Mucosa of descending colon (tissue), 3 donors: ENCODE data around the gene HOXD10. TPM values are rescaled to one million over a fixed set of nuclear protein-coding genes. Genes with fewer than 3 reads are reported as not detected.

Source experiments
- ATAC-seq: fragments of 200-7000 bp; cut with Tn5 transposase; one replicate; pipeline ENCODE4 v1.9.1; 2020; ENCODE audit warnings: mild to moderate bottlenecking, moderate library complexity
- DNase-seq, 3 donors: peaks; one replicate each; pipeline ENCODE4 v3.0.0-alpha.2; 2020
- H3K36me3 ChIP-seq: fragments of 200-600 bp; one replicate; pipeline ENCODE4 v1.8.0; 2021; ENCODE audit warnings: low read depth, mild to moderate bottlenecking
- H3K4me1 ChIP-seq: fragments of 200-600 bp; one replicate; pipeline ENCODE4 v1.8.0; 2021; ENCODE audit warnings: low read depth, mild to moderate bottlenecking
- H3K4me3 ChIP-seq: fragments of 200-600 bp; one replicate; pipeline ENCODE4 v1.8.0; 2021; ENCODE audit warnings: mild to moderate bottlenecking
- H3K9me3 ChIP-seq: fragments of 200-600 bp; one replicate; pipeline ENCODE4 v1.8.0; 2021; ENCODE audit warnings: mild to moderate bottlenecking
- CTCF ChIP-seq: fragments of 200-600 bp; IDR thresholded peaks from one replicate; pipeline ENCODE4 v1.8.0; 2022; ENCODE audit warnings: antibody characterized with exemption, mild to moderate bottlenecking
- intact Hi-C, 2 donors: fragments of 100-400 bp; cut with DNase I in 1 of 2; cut with micrococcal nuclease in 1 of 2; formaldehyde crosslinking; loops; one replicate each; pipeline versions ENCODE4 v1.11.0 to v1.11.1; 2022; cut with DNase I, micrococcal nuclease
- total RNA-seq, 3 donors: library from RNA; stranded (reverse); fragmentation: NEBNext Ultra II Directional in 2 of 3; extraction: Animal tissue kit (Norgen Biotek cat#: 25700) in 2 of 3; gene quantifications; one replicate each; pipeline versions ENCODE4 v1.2.1 to v1.2.4, GENCODE V29; 2021 to 2023
- donor health status: DM: no; HTN: no; CAD: no; lungs with moderate emphysema.
- donor health status: DM: no; HTN: no; CAD: no.
- donor health status: DM: no; HTN: yes; CAD: no.

HOXD10 gene
- total RNA-seq, 3 donors from 2014 or later = 1.8 to 4.1 (median 3.0) TPM

- peaks cover 24% of the 10 kb centered on the region for H3K4me1 ChIP-seq
- TF ChIP-seq CTCF = peak; percentile 85
- H3K9me3 ChIP-seq = no peaks in the 10 kb centered on the region
- intact Hi-C loops = loop anchor here in 1 of 2 donors (5.0 kb wide), 1 partner anchor 405 kb away; no protein-coding TSS in a partner anchor
- ATAC-seq (peak; percentile 90), DNase-seq (peak; percentile 71 to 80 (median 74))
- no peak overlapping the region for H3K4me3 ChIP-seq
- no peaks in the 10 kb centered on the region for H3K36me3 ChIP-seq
These were observed 19.4 kb upstream of the HOXD10 start for GRCh38 chr2:176096986-176097819.

- intact Hi-C loops = loop anchor here in 1 of 2 donors (5.0 kb wide), 1 partner anchor 406 kb away; no protein-coding TSS in a partner anchor
- H3K4me3 ChIP-seq = no peak overlapping the region
These were observed 18.7 kb upstream of the HOXD10 start for GRCh38 chr2:176097820-176098365.

GRCh38 chr2:176098366-176099158 is 18.0 kb upstream of the HOXD10 start:
- no peaks in the 10 kb centered on the region for H3K9me3 ChIP-seq
- no peak for TF ChIP-seq CTCF
- H3K36me3 ChIP-seq = no peaks in the 10 kb centered on the region
- peaks cover 17% of the 10 kb centered on the region for H3K4me1 ChIP-seq
- intact Hi-C loops = loop anchor here in 1 of 2 donors (5.0 kb wide), 1 partner anchor 406 kb away; no protein-coding TSS in a partner anchor
- no peak overlapping the region for H3K4me3 ChIP-seq
- DNase-seq = no peak
- no peak for ATAC-seq

More at GRCh38 chr2:176097820-176098365, 18.7 kb upstream of the HOXD10 start:
- no peak for DNase-seq
- no peak for TF ChIP-seq CTCF
- no peak for ATAC-seq
- H3K9me3 ChIP-seq = no peaks in the 10 kb centered on the region
- no peaks in the 10 kb centered on the region for H3K36me3 ChIP-seq
- H3K4me1 ChIP-seq = peaks cover 24% of the 10 kb centered on the region

GRCh38 chr2:176099159-176099727 is 17.3 kb upstream of the HOXD10 start:
- H3K36me3 ChIP-seq = no peaks in the 10 kb centered on the region
- no peak for DNase-seq
- no peaks in the 10 kb centered on the region for H3K9me3 ChIP-seq
- intact Hi-C loops = loop anchor here in 1 of 2 donors (5.0 kb wide), 1 partner anchor 407 kb away; no protein-coding TSS in a partner anchor
- no peak for TF ChIP-seq CTCF
- H3K4me1 ChIP-seq = peaks cover 17% of the 10 kb centered on the region
- no peak overlapping the region for H3K4me3 ChIP-seq
- ATAC-seq = no peak
